ENCODE results near the gene ZNF185.

ZNF185 gene

GRCh38 chrX:152897222-152898131, at the start of gene ZNF185:
Gene ZNF185, plus strand, starts transcription at chrX:152898067. Its CDS starts 16,423 bp downstream, at chrX:152914490.
- no peak for DNase-seq (ENCODE audit: low read depth)

- DNase-seq (ENCODE audit: low read depth): no peak
These were observed 47.4 kb upstream of the ZNF185 start for GRCh38 chrX:152850465-152850864.

- no peak for DNase-seq (ENCODE audit: low read depth)
These were observed 43.9 kb upstream of the ZNF185 start for GRCh38 chrX:152853986-152854385.

GRCh38 chrX:152861116-152861515, 36.8 kb upstream of the ZNF185 start:
- DNase-seq (ENCODE audit: low read depth): peak; percentile 12

- no peak for DNase-seq (ENCODE audit: low read depth)
These were observed 36.0 kb upstream of the ZNF185 start for GRCh38 chrX:152861826-152862225.

- no peak for DNase-seq (ENCODE audit: low read depth)
These were observed 32.5 kb upstream of the ZNF185 start for GRCh38 chrX:152865232-152865920.

- DNase-seq (ENCODE audit: low read depth): no peak
These were observed 31.5 kb upstream of the ZNF185 start for GRCh38 chrX:152866386-152866785.

- DNase-seq (ENCODE audit: low read depth): no peak
These were observed 27.9 kb upstream of the ZNF185 start for GRCh38 chrX:152869972-152870371.

GRCh38 chrX:152871260-152871659, 26.6 kb upstream of the ZNF185 start:
- DNase-seq (ENCODE audit: low read depth): no peak

GRCh38 chrX:152872522-152872921, 25.3 kb upstream of the ZNF185 start:
- DNase-seq (ENCODE audit: low read depth): no peak

GRCh38 chrX:152873361-152873760, 24.5 kb upstream of the ZNF185 start:
- DNase-seq (ENCODE audit: low read depth): no peak

- no peak for DNase-seq (ENCODE audit: low read depth)
These were observed 20.7 kb upstream of the ZNF185 start for GRCh38 chrX:152876931-152877840.

GRCh38 chrX:152878976-152879755, 18.7 kb upstream of the ZNF185 start:
- DNase-seq (ENCODE audit: low read depth): no peak

GRCh38 chrX:152881289-152881688, 16.6 kb upstream of the ZNF185 start:
- DNase-seq (ENCODE audit: low read depth): no peak

- no peak for DNase-seq (ENCODE audit: low read depth)
These were observed 13.7 kb upstream of the ZNF185 start for GRCh38 chrX:152884171-152884570.

- DNase-seq (ENCODE audit: low read depth): no peak
These were observed 11.2 kb upstream of the ZNF185 start for GRCh38 chrX:152886716-152887115.

GRCh38 chrX:152892499-152892898, 5.4 kb upstream of the ZNF185 start:
- no peak for DNase-seq (ENCODE audit: low read depth)

GRCh38 chrX:152892999-152893891, 4.6 kb upstream of the ZNF185 start:
- no peak for DNase-seq (ENCODE audit: low read depth)

- no peak for DNase-seq (ENCODE audit: low read depth)
These were observed 3.8 kb upstream of the ZNF185 start for GRCh38 chrX:152893980-152894610.

- DNase-seq (ENCODE audit: low read depth): no peak
These were observed 2.7 kb upstream of the ZNF185 start for GRCh38 chrX:152895121-152895520.

Data from fibroblast of the conjunctiva (primary cell).